Astrocyte (in vitro differentiated cells and primary cell): ENCODE measurements around the gene OSGIN1. TPM values are rescaled to one million over a fixed set of nuclear protein-coding genes. Genes with fewer than 3 reads are reported as not detected.

Experiments used
- DNase-seq: peaks from one replicate; pipeline ENCODE4 v3.0.0-alpha.2; 2010; ENCODE audit warnings: low read depth
- FAIRE-seq: peaks from 2 replicates; lab custom pipeline; 2011; peaks lifted over from hg19 to GRCh38; lab: Jason Lieb, UNC
- H2AFZ ChIP-seq: 2 replicates; pipeline ENCODE4 v1.6.0; 2012; ENCODE audit warnings: low read depth, low read length, inconsistent platforms
- H3K27ac ChIP-seq: 2 replicates; pipeline ENCODE4 v1.5.1; 2011; ENCODE audit warnings: low read depth, low read length, inconsistent platforms
- H3K27me3 ChIP-seq: 2 replicates; pipeline ENCODE4 v1.6.0; 2011; ENCODE audit warnings: low read length, inconsistent platforms; ENCODE audit not compliant: insufficient read depth
- H3K36me3 ChIP-seq: 2 replicates; pipeline ENCODE4 v1.5.1; 2011; ENCODE audit warnings: low read length, inconsistent platforms; ENCODE audit not compliant: insufficient read depth
- H3K4me1 ChIP-seq: 2 replicates; pipeline ENCODE4 v1.5.1; 2011; ENCODE audit warnings: low read length, inconsistent platforms; ENCODE audit not compliant: insufficient read depth
- H3K4me2 ChIP-seq: 2 replicates; pipeline ENCODE4 v1.6.0; 2012; ENCODE audit warnings: low read length, inconsistent platforms
- H3K4me3 ChIP-seq: 2 replicates; pipeline ENCODE4 v1.5.1; 2011; ENCODE audit warnings: low read depth, mild to moderate bottlenecking, low read length, inconsistent platforms; ENCODE audit not compliant: insufficient read depth
- H3K79me2 ChIP-seq: 2 replicates; pipeline ENCODE4 v1.6.0; 2012; ENCODE audit warnings: mild to moderate bottlenecking, low read length, inconsistent platforms; ENCODE audit not compliant: insufficient read depth
- H3K9ac ChIP-seq: 2 replicates; pipeline ENCODE4 v1.6.0; 2012; ENCODE audit warnings: mild to moderate bottlenecking, low read length, inconsistent platforms
- H3K9me3 ChIP-seq: 2 replicates; pipeline ENCODE4 v1.5.1; 2012; ENCODE audit warnings: low read depth, mild to moderate bottlenecking, low read length, inconsistent platforms; ENCODE audit not compliant: insufficient read depth
- H4K20me1 ChIP-seq: 2 replicates; pipeline ENCODE4 v1.6.0; 2012; ENCODE audit warnings: low read length, inconsistent platforms; ENCODE audit not compliant: insufficient read depth
- H3K27ac Mint-ChIP-seq: one replicate; pipeline ENCODE4 v1.8.0; 2021; ENCODE audit warnings: mild to moderate bottlenecking, mixed read lengths; ENCODE audit not compliant: unreplicated experiment
- H3K27me3 Mint-ChIP-seq: one replicate; pipeline ENCODE4 v1.8.0; 2021; ENCODE audit warnings: low read depth, mixed read lengths; ENCODE audit not compliant: unreplicated experiment
- H3K36me3 Mint-ChIP-seq: one replicate; pipeline ENCODE4 v1.8.0; 2021; ENCODE audit warnings: low read depth, mixed read lengths; ENCODE audit not compliant: unreplicated experiment
- H3K4me1 Mint-ChIP-seq: one replicate; pipeline ENCODE4 v1.8.0; 2021; ENCODE audit warnings: low read depth, mixed read lengths; ENCODE audit not compliant: unreplicated experiment
- H3K4me3 Mint-ChIP-seq: one replicate; pipeline ENCODE4 v1.8.0; 2021; ENCODE audit warnings: mild to moderate bottlenecking, moderate library complexity, mixed read lengths; ENCODE audit not compliant: unreplicated experiment
- H3K9me3 Mint-ChIP-seq: one replicate; pipeline ENCODE4 v1.8.0; 2021; ENCODE audit warnings: mild to moderate bottlenecking, mixed read lengths; ENCODE audit not compliant: unreplicated experiment
- EZH2 ChIP-seq: IDR thresholded peaks from 2 replicates; pipeline ENCODE4 v1.6.1; 2012; ENCODE audit warnings: mild to moderate bottlenecking, low read length, inconsistent platforms; ENCODE audit not compliant: insufficient read depth
- total RNA-seq: library from RNA; stranded (reverse); gene quantifications from 2 replicates; pipeline ENCODE4 v1.2.1, GENCODE V29; 2021
- TF ChIP-seq, protein P1 (sequence below): IDR thresholded peaks from 2 replicates; pipeline ENCODE4 v1.5.1; 2011; ENCODE audit warnings: low read depth, mild to moderate bottlenecking, inconsistent platforms, low read length, moderate library complexity; ENCODE audit not compliant: insufficient read depth

OSGIN1 gene
- total RNA-seq, 1 donor from 2014 or later = 0.79 TPM

- peaks cover 7% of the 10 kb centered on the region for H3K36me3 ChIP-seq
- Mint-ChIP-seq H3K27ac (no peak overlapping the region), H3K27me3 (no peaks in the 10 kb centered on the region), H3K4me3 (no peak overlapping the region), H3K36me3 (peaks cover 25% of the 10 kb centered on the region), H3K4me1 (no peaks in the 10 kb centered on the region), H3K9me3 (peaks cover 4% of the 10 kb centered on the region)
- H3K4me2 ChIP-seq = no peak overlapping the region
- H3K79me2 ChIP-seq = no peaks in the 10 kb centered on the region
- TF ChIP-seq, protein P1, sequence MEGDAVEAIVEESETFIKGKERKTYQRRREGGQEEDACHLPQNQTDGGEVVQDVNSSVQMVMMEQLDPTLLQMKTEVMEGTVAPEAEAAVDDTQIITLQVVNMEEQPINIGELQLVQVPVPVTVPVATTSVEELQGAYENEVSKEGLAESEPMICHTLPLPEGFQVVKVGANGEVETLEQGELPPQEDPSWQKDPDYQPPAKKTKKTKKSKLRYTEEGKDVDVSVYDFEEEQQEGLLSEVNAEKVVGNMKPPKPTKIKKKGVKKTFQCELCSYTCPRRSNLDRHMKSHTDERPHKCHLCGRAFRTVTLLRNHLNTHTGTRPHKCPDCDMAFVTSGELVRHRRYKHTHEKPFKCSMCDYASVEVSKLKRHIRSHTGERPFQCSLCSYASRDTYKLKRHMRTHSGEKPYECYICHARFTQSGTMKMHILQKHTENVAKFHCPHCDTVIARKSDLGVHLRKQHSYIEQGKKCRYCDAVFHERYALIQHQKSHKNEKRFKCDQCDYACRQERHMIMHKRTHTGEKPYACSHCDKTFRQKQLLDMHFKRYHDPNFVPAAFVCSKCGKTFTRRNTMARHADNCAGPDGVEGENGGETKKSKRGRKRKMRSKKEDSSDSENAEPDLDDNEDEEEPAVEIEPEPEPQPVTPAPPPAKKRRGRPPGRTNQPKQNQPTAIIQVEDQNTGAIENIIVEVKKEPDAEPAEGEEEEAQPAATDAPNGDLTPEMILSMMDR = no peak
- TF ChIP-seq EZH2 = no peak
- H4K20me1 ChIP-seq = peaks cover under 1% of the 10 kb centered on the region
- no peak overlapping the region for H3K4me3 ChIP-seq
- H3K9me3 ChIP-seq = no peaks in the 10 kb centered on the region
- DNase-seq = no peak
- H3K27me3 ChIP-seq = no peaks in the 10 kb centered on the region
- FAIRE-seq = no peak
- no peak overlapping the region for H3K9ac ChIP-seq
- no peak overlapping the region for H3K27ac ChIP-seq
- H2AFZ ChIP-seq = no peak overlapping the region
- no peaks in the 10 kb centered on the region for H3K4me1 ChIP-seq
Measured at GRCh38 chr16:83914091-83914710, 38.8 kb upstream of the OSGIN1 start.

DNA sequence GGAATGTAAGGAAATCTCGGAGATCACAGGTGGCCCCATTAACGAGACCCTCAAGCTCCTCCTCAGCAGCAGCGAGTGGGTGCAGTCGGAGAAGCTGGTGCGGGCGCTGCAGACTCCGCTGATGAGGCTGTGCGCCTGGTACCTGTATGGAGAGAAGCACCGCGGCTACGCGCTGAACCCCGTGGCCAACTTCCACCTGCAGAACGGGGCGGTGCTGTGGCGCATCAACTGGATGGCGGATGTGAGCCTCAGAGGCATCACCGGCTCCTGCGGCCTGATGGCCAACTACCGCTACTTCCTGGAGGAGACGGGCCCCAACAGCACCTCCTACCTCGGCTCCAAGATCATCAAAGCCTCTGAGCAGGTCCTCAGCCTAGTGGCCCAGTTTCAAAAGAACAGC lies 38.0 kb upstream of the OSGIN1 start:
- Histone ChIP-seq H3K36me3 (peaks cover 13% of the 10 kb centered on the region), H3K4me2 (no peak overlapping the region), H3K4me1 (no peaks in the 10 kb centered on the region), H3K4me3 (no peak overlapping the region), H3K79me2 (no peaks in the 10 kb centered on the region), H4K20me1 (no peaks in the 10 kb centered on the region), H3K9me3 (no peaks in the 10 kb centered on the region), H2AFZ (no peak overlapping the region), H3K27me3 (no peaks in the 10 kb centered on the region), H3K9ac (no peak overlapping the region), H3K27ac (no peak overlapping the region)
- no peak for DNase-seq
- Mint-ChIP-seq H3K4me3 (no peak overlapping the region), H3K27ac (no peak overlapping the region), H3K4me1 (no peaks in the 10 kb centered on the region), H3K9me3 (peaks cover 4% of the 10 kb centered on the region), H3K36me3 (peaks cover 30% of the 10 kb centered on the region), H3K27me3 (no peaks in the 10 kb centered on the region)
- TF ChIP-seq EZH2 = no peak
- TF ChIP-seq, protein P1 = no peak
- no peak for FAIRE-seq

- FAIRE-seq = no peak
- no peak for DNase-seq
- H3K79me2 ChIP-seq = no peaks in the 10 kb centered on the region
- no peak overlapping the region for H3K27ac Mint-ChIP-seq
- H3K4me3 ChIP-seq = no peak overlapping the region
- H3K4me1 ChIP-seq = no peaks in the 10 kb centered on the region
- no peaks in the 10 kb centered on the region for H3K27me3 Mint-ChIP-seq
- peaks cover 30% of the 10 kb centered on the region for H3K36me3 Mint-ChIP-seq
- no peaks in the 10 kb centered on the region for H3K27me3 ChIP-seq
- no peak overlapping the region for H3K27ac ChIP-seq
- no peak for TF ChIP-seq EZH2
- TF ChIP-seq, protein P1 = no peak
- H3K9me3 ChIP-seq = no peaks in the 10 kb centered on the region
- H4K20me1 ChIP-seq = no peaks in the 10 kb centered on the region
- peaks cover 6% of the 10 kb centered on the region for H3K9me3 Mint-ChIP-seq
- no peak overlapping the region for H3K4me3 Mint-ChIP-seq
- peaks cover 13% of the 10 kb centered on the region for H3K36me3 ChIP-seq
- no peak overlapping the region for H3K9ac ChIP-seq
- H3K4me2 ChIP-seq = no peak overlapping the region
- H2AFZ ChIP-seq = no peak overlapping the region
- no peaks in the 10 kb centered on the region for H3K4me1 Mint-ChIP-seq
Measured at GRCh38 chr16:83915491-83915890, 37.5 kb upstream of the OSGIN1 start.
